Parathyroid adenoma (tissue), 2 donors: Measurements from ENCODE around the gene FANCI.

Source experiments
- H2AFZ ChIP-seq: fragments of 300-600 bp; sonication (generic); one replicate; pipeline ENCODE4 v1.7.0; 2017; ENCODE audit warnings: antibody characterized with exemption, mild to moderate bottlenecking
- H3K27ac ChIP-seq: fragments of 300-600 bp; sonication (generic); one replicate; pipeline ENCODE4 v1.7.0; 2017
- H3K27me3 ChIP-seq: fragments of 300-600 bp; sonication (generic); one replicate; pipeline ENCODE4 v1.7.0; 2017; ENCODE audit warnings: low read length; ENCODE audit not compliant: control insufficient read depth, insufficient read depth
- H3K36me3 ChIP-seq: fragments of 300-600 bp; sonication (generic); one replicate; pipeline ENCODE4 v1.7.0; 2017; ENCODE audit warnings: low read length; ENCODE audit not compliant: control insufficient read depth, insufficient read depth
- H3K4me1 ChIP-seq: fragments of 300-600 bp; sonication (generic); one replicate; pipeline ENCODE4 v1.7.0; 2017; ENCODE audit warnings: control low read depth
- H3K4me2 ChIP-seq: fragments of 300-600 bp; sonication (generic); one replicate; pipeline ENCODE4 v1.7.0; 2017; ENCODE audit warnings: low read length
- H3K4me3 ChIP-seq: fragments of 300-600 bp; sonication (generic); one replicate; pipeline ENCODE4 v1.7.0; 2017; ENCODE audit warnings: low read depth, low read length
- H3K79me2 ChIP-seq: fragments of 300-600 bp; sonication (generic); one replicate; pipeline ENCODE4 v1.7.0; 2017; ENCODE audit warnings: control low read depth
- H3K9ac ChIP-seq: fragments of 300-600 bp; sonication (generic); one replicate; pipeline ENCODE4 v1.7.0; 2017; ENCODE audit warnings: mild to moderate bottlenecking
- H3K9me3 ChIP-seq: fragments of 300-600 bp; sonication (generic); one replicate; pipeline ENCODE4 v1.7.0; 2017; ENCODE audit warnings: low read length; ENCODE audit not compliant: control insufficient read depth
- TF ChIP-seq, protein P1 (sequence below): fragments of 300-600 bp; sonication (generic); IDR thresholded peaks from one replicate; pipeline ENCODE4 v1.7.0; 2017; ENCODE audit warnings: antibody characterized with exemption, mild to moderate bottlenecking
- donor health status: primary hyperparathyroidism.

Gene FANCI

DNA sequence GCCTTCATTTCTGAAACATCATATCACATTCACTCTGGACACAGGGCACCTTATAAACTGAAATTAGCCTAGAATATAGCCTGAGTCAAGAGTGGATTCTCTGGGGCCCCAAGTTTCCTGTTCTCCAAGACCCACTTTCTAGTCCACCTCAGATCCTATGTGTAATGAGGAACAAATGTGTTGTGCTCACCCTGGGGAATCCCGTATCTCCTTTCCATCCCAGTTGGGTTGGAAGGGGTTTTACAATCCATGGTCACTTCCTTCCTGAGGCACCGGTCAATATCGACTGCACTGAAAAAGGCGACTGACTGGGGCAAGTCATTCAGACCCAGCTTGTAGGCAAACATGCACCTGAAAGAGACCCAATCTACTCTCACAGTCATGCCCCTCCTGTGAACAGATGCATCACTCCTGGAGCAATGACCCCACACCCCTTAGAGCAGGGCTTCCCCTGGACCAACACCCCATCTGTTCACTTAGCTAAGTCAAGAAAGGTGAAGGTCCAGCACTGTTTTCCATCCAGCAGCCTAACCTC, 73.5 kb downstream of the FANCI start:
- no peak overlapping the region for H3K4me2 ChIP-seq
- H3K79me2 ChIP-seq = no peaks in the 10 kb centered on the region
- no peak overlapping the region for H3K4me3 ChIP-seq
- no peaks in the 10 kb centered on the region for H3K36me3 ChIP-seq
- no peak overlapping the region for H3K27ac ChIP-seq
- no peaks in the 10 kb centered on the region for H3K27me3 ChIP-seq
- no peaks in the 10 kb centered on the region for H3K4me1 ChIP-seq
- TF ChIP-seq, protein P1, sequence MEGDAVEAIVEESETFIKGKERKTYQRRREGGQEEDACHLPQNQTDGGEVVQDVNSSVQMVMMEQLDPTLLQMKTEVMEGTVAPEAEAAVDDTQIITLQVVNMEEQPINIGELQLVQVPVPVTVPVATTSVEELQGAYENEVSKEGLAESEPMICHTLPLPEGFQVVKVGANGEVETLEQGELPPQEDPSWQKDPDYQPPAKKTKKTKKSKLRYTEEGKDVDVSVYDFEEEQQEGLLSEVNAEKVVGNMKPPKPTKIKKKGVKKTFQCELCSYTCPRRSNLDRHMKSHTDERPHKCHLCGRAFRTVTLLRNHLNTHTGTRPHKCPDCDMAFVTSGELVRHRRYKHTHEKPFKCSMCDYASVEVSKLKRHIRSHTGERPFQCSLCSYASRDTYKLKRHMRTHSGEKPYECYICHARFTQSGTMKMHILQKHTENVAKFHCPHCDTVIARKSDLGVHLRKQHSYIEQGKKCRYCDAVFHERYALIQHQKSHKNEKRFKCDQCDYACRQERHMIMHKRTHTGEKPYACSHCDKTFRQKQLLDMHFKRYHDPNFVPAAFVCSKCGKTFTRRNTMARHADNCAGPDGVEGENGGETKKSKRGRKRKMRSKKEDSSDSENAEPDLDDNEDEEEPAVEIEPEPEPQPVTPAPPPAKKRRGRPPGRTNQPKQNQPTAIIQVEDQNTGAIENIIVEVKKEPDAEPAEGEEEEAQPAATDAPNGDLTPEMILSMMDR = no peak
- H3K9ac ChIP-seq = no peak overlapping the region
- H2AFZ ChIP-seq = no peak overlapping the region
- no peaks in the 10 kb centered on the region for H3K9me3 ChIP-seq

DNA sequence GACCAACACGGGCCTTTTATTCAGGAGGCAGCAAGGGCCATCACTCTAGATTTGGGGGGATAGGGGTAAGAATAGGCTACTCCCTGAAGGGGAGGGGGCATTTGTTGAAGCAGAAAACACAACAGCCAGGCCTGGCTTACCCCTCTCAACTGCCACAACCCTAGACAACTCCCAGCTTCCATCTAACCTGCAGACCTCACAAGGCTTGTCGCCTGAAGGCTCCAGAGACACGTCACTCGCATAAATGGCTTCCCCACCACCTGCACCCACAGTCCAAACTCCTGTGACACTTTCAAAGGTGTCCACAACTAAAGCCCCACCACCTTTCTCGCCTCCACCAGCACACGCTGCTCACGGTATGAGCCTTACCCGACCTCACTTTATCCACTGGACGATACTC, 75.9 kb downstream of the FANCI start:
- no peak overlapping the region for H3K4me2 ChIP-seq
- H3K36me3 ChIP-seq = no peaks in the 10 kb centered on the region
- H3K27ac ChIP-seq = no peak overlapping the region
- H3K9ac ChIP-seq = no peak overlapping the region
- no peaks in the 10 kb centered on the region for H3K9me3 ChIP-seq
- H3K4me1 ChIP-seq = no peaks in the 10 kb centered on the region
- no peaks in the 10 kb centered on the region for H3K79me2 ChIP-seq
- no peaks in the 10 kb centered on the region for H3K27me3 ChIP-seq
- no peak overlapping the region for H2AFZ ChIP-seq
- TF ChIP-seq, protein P1 = no peak
- no peak overlapping the region for H3K4me3 ChIP-seq

DNA sequence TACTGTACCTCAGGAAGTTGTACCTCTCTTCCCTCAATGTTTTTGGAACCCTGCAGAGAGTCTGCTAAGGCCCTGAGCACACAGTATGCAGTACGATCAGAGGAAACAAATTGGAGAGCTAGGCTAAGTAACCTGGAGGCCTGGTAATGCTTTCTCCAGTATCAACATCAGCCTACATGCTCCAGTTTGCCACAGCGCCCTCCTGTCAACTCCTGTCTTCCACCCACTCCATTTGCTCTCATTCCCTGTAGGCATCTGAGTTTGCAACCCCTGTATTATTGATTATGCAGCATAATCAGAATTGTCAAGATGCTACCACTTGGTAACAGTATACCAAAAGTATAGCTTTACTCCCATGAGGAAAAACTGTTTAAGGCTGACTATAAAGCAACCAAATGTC, 76.4 kb downstream of the FANCI start:
- H3K4me3 ChIP-seq = no peak overlapping the region
- no peak overlapping the region for H3K9ac ChIP-seq
- no peaks in the 10 kb centered on the region for H3K79me2 ChIP-seq
- no peaks in the 10 kb centered on the region for H3K4me1 ChIP-seq
- H3K27me3 ChIP-seq = no peaks in the 10 kb centered on the region
- no peak overlapping the region for H2AFZ ChIP-seq
- no peak overlapping the region for H3K27ac ChIP-seq
- TF ChIP-seq, protein P1 = no peak
- H3K36me3 ChIP-seq = no peaks in the 10 kb centered on the region
- no peak overlapping the region for H3K4me2 ChIP-seq
- H3K9me3 ChIP-seq = no peaks in the 10 kb centered on the region

DNA sequence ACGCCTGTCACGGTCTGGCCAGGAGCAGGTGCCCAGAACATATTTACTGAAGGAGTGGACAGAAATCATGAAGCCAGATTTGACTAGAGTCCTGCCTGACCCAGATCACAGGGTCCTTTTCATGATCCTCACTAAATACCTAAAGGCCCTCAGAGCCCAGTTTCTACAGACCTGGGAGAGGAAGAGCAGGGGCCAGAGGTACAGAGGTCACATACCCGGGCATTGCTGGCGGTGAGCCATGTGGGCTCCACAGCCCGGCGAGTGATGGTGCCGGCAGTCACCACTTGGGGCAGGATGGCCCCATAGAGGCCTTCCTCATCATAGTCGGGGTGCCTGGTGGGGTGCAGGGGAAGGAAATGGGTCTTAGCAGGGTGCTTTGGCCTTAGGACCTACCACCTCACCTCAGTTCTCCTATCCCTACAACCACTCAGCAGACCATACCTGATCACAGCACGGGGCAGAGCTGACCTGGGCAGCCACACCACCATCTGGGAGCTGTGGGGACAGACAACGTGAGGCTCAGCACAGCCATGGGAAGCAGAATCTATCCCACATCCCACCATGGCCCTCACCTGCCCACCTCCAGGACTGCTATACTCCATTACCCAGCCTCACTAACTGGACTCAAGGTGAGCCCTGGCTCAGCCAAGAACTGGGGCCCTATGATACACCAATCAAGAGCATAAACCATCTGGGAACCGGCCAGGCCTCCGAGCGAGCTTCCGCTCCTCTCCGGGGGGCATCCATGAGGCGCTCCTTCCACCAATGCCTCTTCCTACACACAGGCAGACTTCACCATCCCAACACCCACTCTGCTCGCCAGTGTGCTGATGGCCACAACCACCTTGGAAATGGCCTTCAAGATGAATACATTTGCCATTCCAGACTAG, 78.0 kb downstream of the FANCI start:
- no peak overlapping the region for H3K4me2 ChIP-seq
- H3K4me1 ChIP-seq = no peaks in the 10 kb centered on the region
- H3K9ac ChIP-seq = no peak overlapping the region
- no peak overlapping the region for H3K4me3 ChIP-seq
- no peak overlapping the region for H3K27ac ChIP-seq
- H2AFZ ChIP-seq = no peak overlapping the region
- no peaks in the 10 kb centered on the region for H3K27me3 ChIP-seq
- TF ChIP-seq, protein P1 = no peak
- H3K9me3 ChIP-seq = no peaks in the 10 kb centered on the region
- H3K79me2 ChIP-seq = no peaks in the 10 kb centered on the region
- no peaks in the 10 kb centered on the region for H3K36me3 ChIP-seq

DNA sequence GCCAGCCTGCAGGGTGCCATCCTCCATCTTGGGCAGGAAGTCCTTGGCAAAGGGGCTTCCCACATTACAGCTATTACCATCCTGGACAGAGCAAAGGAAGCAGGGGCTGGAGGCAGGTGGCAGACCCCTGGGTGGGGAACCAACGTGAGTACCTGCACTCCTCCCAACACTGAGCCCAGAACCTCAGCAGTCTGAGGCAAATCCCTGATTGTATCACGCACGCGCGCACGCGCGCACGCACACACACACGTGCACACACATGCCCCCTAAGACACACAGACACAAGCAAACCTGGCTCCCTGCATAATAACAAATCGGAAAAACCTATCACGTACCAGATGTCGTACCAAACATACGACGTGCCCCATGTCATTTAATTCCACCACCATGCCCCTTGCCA, 79.0 kb downstream of the FANCI start:
- H3K79me2 ChIP-seq = no peaks in the 10 kb centered on the region
- no peaks in the 10 kb centered on the region for H3K9me3 ChIP-seq
- H3K27ac ChIP-seq = no peak overlapping the region
- H3K36me3 ChIP-seq = no peaks in the 10 kb centered on the region
- TF ChIP-seq, protein P1 = no peak
- H3K4me1 ChIP-seq = no peaks in the 10 kb centered on the region
- no peak overlapping the region for H2AFZ ChIP-seq
- H3K9ac ChIP-seq = no peak overlapping the region
- H3K27me3 ChIP-seq = no peaks in the 10 kb centered on the region
- no peak overlapping the region for H3K4me3 ChIP-seq
- no peak overlapping the region for H3K4me2 ChIP-seq
